A549 (cell line): Measurements from ENCODE around the gene MERTK. TPM values are rescaled to one million over a fixed set of nuclear protein-coding genes. Genes with fewer than 3 reads are reported as not detected.
A peak's percentile ranks its signal among the peaks of the same experiment; 100 is the strongest.

Experiments used
- ATAC-seq, 2 experiments: fragments of 200-7000 bp in 1 of 2; fragments of >200 bp in 1 of 2; cut with Nextera tagmentation in 1 of 2; cut with Tn5 transposase in 1 of 2; 3 replicates each; pipeline versions ENCODE4 v1.8.0 to v1.9.1; 2018 to 2020; ENCODE audit warnings: mild to moderate bottlenecking in 1 of 2, moderate library complexity in 1 of 2
- CTCF ChIA-PET: fragments of 300-600 bp; sonication (Branson Sonifier 250); formaldehyde crosslinking; extraction: SDS; loops from one replicate; lab custom pipeline; 2021; ENCODE audit warnings: antibody characterized with exemption, inconsistent platforms; lab: Yijun Ruan, JAX
- POLR2A ChIA-PET: fragments of 350-600 bp; formaldehyde crosslinking; extraction: SDS; loops from one replicate; lab custom pipeline; 2021; ENCODE audit warnings: antibody characterized with exemption, inconsistent platforms; lab: Yijun Ruan, JAX
- DNase-seq, 2 experiments: peaks; one replicate each; pipeline versions ENCODE4 v3.0.0 to v3.0.0-alpha.2; 2011 to 2016; ENCODE audit warnings: low read depth in 1 of 2, low spot score in 1 of 2
- FAIRE-seq: peaks from 2 replicates; lab custom pipeline; 2011; peaks lifted over from hg19 to GRCh38; lab: Jason Lieb, UNC
- H3K27ac ChIP-seq, 2 experiments: fragments of >200 bp; sonication (Bioruptor Twin); formaldehyde crosslinking; 3 replicates each; pipeline ENCODE4 v1.5.1; 2016 to 2017
- H3K4me1 ChIP-seq: fragments of >200 bp; sonication (Bioruptor Twin); formaldehyde crosslinking; 3 replicates; pipeline ENCODE4 v1.6.1; 2016
- H3K4me2 ChIP-seq: fragments of >200 bp; sonication (Bioruptor Twin); formaldehyde crosslinking; 3 replicates; pipeline ENCODE4 v1.6.1; 2016
- H3K4me3 ChIP-seq: fragments of >200 bp; sonication (Bioruptor Twin); formaldehyde crosslinking; 3 replicates; pipeline ENCODE4 v1.5.1; 2016
- H3K9me3 ChIP-seq: fragments of >200 bp; sonication (Bioruptor Twin); formaldehyde crosslinking; 3 replicates; pipeline ENCODE4 v1.6.1; 2016
- CEBPB ChIP-seq, 2 experiments: fragments of >200 bp in 1 of 2; sonication (Bioruptor Twin) in 1 of 2; formaldehyde crosslinking in 1 of 2; IDR thresholded peaks; 2 replicates each; pipeline ENCODE4 v1.6.1; 2012 to 2016
- CHD2 ChIP-seq: fragments of 150-350 bp; IDR thresholded peaks from 2 replicates; pipeline ENCODE4 v1.6.1; 2014; ENCODE audit warnings: low read length; ENCODE audit not compliant: partially characterized antibody
- EHF ChIP-seq: fragments of 250-450 bp; sonication (Bioruptor Pico); IDR thresholded peaks from 2 replicates; pipeline ENCODE4 v1.5.0; 2020; ENCODE audit warnings: mild to moderate bottlenecking
- EP300 ChIP-seq, 2 experiments: fragments of >200 bp; sonication (Bioruptor Twin); formaldehyde crosslinking; IDR thresholded peaks; 2 replicates in 1 of 2; 3 replicates in 1 of 2; pipeline ENCODE4 v1.6.1; 2016 to 2017
- ESRRA ChIP-seq: fragments of 150-350 bp; IDR thresholded peaks from 2 replicates; pipeline ENCODE4 v1.6.1; 2014; ENCODE audit warnings: mild to moderate bottlenecking, low read length, borderline replicate concordance
- GATA3 ChIP-seq: IDR thresholded peaks from 2 replicates; pipeline ENCODE4 v1.6.1; 2012; ENCODE audit warnings: borderline replicate concordance
- HEYL ChIP-seq: fragments of 250-450 bp; sonication (Bioruptor Pico); IDR thresholded peaks from 2 replicates; pipeline ENCODE4 v1.8.0; 2021; ENCODE audit warnings: mild to moderate bottlenecking, moderate library complexity
- HOXB13 ChIP-seq: fragments of 250-450 bp; sonication (Bioruptor Pico); IDR thresholded peaks from 2 replicates; pipeline ENCODE4 v1.5.0; 2020; ENCODE audit warnings: low read depth, mild to moderate bottlenecking, moderate library complexity
- JUNB ChIP-seq: fragments of >200 bp; sonication (Bioruptor Twin); formaldehyde crosslinking; IDR thresholded peaks from 2 replicates; pipeline ENCODE4 v1.6.1; 2016
- MAZ ChIP-seq: fragments of 150-350 bp; IDR thresholded peaks from 2 replicates; pipeline ENCODE4 v1.6.1; 2014; ENCODE audit warnings: antibody characterized with exemption, low read depth, low read length, borderline replicate concordance
- MYC ChIP-seq: IDR thresholded peaks from 2 replicates; pipeline ENCODE4 v1.6.1; 2012; ENCODE audit warnings: mild to moderate bottlenecking, inconsistent platforms, low read length, improper control_type of control experiment, borderline replicate concordance
- NFE2L2 ChIP-seq: fragments of 150-350 bp; conservative IDR thresholded peaks from 2 replicates; pipeline ENCODE4 v1.6.1; 2014; ENCODE audit warnings: low read length
- PHF8 ChIP-seq: fragments of 200-600 bp; sonication (generic); IDR thresholded peaks from 2 replicates; pipeline ENCODE4 v1.6.1; 2016; ENCODE audit warnings: low read depth, mild to moderate bottlenecking, antibody characterized with exemption, moderate library complexity, borderline replicate concordance
- POLR2A ChIP-seq: IDR thresholded peaks from 2 replicates; pipeline ENCODE4 v1.6.1; 2012; ENCODE audit warnings: mild to moderate bottlenecking, low read length
- RAD21 ChIP-seq, 2 experiments: fragments of >200 bp in 1 of 2; sonication (Bioruptor Twin) in 1 of 2; formaldehyde crosslinking in 1 of 2; IDR thresholded peaks in 1 of 2; conservative IDR thresholded peaks in 1 of 2; 2 replicates in 1 of 2; 3 replicates in 1 of 2; pipeline ENCODE4 v1.6.1; 2012 to 2018; ENCODE audit warnings: inconsistent platforms in 1 of 2
- RCOR1 ChIP-seq: fragments of 150-350 bp; IDR thresholded peaks from 2 replicates; pipeline ENCODE4 v1.6.1; 2014; ENCODE audit warnings: antibody characterized with exemption, low read length, low read depth
- RFX5 ChIP-seq: fragments of 450-650 bp; IDR thresholded peaks from 2 replicates; pipeline ENCODE4 v1.7.1; 2014; ENCODE audit warnings: antibody characterized with exemption, mild to moderate bottlenecking, moderate library complexity
- TFCP2L1 ChIP-seq: fragments of 250-450 bp; sonication (Bioruptor Pico); IDR thresholded peaks from 2 replicates; pipeline ENCODE4 v1.5.0; 2021; ENCODE audit warnings: mild to moderate bottlenecking
- ZC3H11A ChIP-seq: fragments of 450-650 bp; IDR thresholded peaks from 2 replicates; pipeline ENCODE4 v1.6.1; 2014; ENCODE audit warnings: antibody characterized with exemption, mild to moderate bottlenecking
- ZFP36 ChIP-seq: fragments of 450-650 bp; IDR thresholded peaks from 2 replicates; pipeline ENCODE4 v1.6.1; 2014; ENCODE audit warnings: borderline replicate concordance; ENCODE audit not compliant: partially characterized antibody
- ZNF302 ChIP-seq: fragments of 250-450 bp; sonication (Bioruptor Pico); IDR thresholded peaks from 2 replicates; pipeline ENCODE4 v1.9.0; 2021; ENCODE audit warnings: inconsistent platforms, mild to moderate bottlenecking, moderate library complexity
- WGBS: methylation state at CpG from one replicate; pipeline ENCODE4 v1.1.6; 2017; ENCODE audit errors: missing lambda C conversion rate; 5-methylcytosine and 5-hydroxymethylcytosine counted together
- polyA plus RNA-seq, 4 experiments: library from polyadenylated mRNA; depleted of rRNA in 3 of 4; stranded (reverse); fragments of >200 nt; fragmentation: RNase III in 1 of 4; extraction: RNeasy Plus Mini Kit Qiagen cat#74134 plus additional on column Dnase treatment in 1 of 4; gene quantifications; 2 replicates in 3 of 4; 3 replicates in 1 of 4; pipeline ENCODE4 v1.2.3, GENCODE V29; 2011 to 2017
- TF ChIP-seq, protein P1 (sequence below): fragments of 200-600 bp; sonication (generic); IDR thresholded peaks from 2 replicates; pipeline ENCODE4 v1.6.1; 2016; ENCODE audit warnings: antibody characterized with exemption, mild to moderate bottlenecking, moderate library complexity
- TF ChIP-seq, protein P2 (sequence below): fragments of 450-650 bp; IDR thresholded peaks from 2 replicates; pipeline ENCODE4 v1.6.1; 2014; ENCODE audit warnings: antibody characterized with exemption

The MERTK gene
- polyA plus RNA-seq, 2 of the 4 experiments (the other 2 are of a cell fraction): 1.4 to 4.0 TPM

DNA sequence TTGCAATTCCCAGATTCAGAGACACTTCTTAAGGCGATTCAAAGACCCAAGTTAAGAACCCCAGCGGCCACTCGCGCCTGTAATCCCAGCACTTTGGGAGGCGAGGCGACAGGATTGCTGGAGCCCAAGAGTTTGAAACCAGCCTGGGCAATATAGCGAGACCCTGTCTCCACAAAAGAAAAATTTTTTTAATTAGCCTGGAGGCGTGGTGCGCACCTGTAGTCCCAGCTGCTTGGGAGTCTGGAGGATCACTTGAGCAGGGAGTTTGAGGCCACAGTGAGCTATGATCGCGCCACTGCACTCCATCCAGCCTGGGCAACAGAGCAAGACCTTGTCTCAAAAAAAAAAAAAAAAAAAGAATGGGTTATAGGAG, 13.8 kb upstream of the MERTK start:
- FAIRE-seq: no peak
- TF ChIP-seq ESRRA (no peak), GATA3 (no peak), MYC (no peak), ZNF302 (CRISPR knock-in tag) (no peak), ZC3H11A (no peak), RCOR1 (no peak), HEYL (CRISPR knock-in tag) (no peak), TFCP2L1 (CRISPR knock-in tag) (no peak), NFE2L2 (no peak), RAD21 (conservative IDR thresholded peaks at IDR 0.05 in 1 of 2, IDR thresholded peaks at IDR 0.05 in 1 of 2) (no peak)
- TF ChIP-seq, protein P1, sequence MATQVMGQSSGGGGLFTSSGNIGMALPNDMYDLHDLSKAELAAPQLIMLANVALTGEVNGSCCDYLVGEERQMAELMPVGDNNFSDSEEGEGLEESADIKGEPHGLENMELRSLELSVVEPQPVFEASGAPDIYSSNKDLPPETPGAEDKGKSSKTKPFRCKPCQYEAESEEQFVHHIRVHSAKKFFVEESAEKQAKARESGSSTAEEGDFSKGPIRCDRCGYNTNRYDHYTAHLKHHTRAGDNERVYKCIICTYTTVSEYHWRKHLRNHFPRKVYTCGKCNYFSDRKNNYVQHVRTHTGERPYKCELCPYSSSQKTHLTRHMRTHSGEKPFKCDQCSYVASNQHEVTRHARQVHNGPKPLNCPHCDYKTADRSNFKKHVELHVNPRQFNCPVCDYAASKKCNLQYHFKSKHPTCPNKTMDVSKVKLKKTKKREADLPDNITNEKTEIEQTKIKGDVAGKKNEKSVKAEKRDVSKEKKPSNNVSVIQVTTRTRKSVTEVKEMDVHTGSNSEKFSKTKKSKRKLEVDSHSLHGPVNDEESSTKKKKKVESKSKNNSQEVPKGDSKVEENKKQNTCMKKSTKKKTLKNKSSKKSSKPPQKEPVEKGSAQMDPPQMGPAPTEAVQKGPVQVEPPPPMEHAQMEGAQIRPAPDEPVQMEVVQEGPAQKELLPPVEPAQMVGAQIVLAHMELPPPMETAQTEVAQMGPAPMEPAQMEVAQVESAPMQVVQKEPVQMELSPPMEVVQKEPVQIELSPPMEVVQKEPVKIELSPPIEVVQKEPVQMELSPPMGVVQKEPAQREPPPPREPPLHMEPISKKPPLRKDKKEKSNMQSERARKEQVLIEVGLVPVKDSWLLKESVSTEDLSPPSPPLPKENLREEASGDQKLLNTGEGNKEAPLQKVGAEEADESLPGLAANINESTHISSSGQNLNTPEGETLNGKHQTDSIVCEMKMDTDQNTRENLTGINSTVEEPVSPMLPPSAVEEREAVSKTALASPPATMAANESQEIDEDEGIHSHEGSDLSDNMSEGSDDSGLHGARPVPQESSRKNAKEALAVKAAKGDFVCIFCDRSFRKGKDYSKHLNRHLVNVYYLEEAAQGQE: no peak
- ChIA-PET POLR2A (interaction anchor here (1.1 to 1.4 kb wide), 2 partner anchors 9 to 170 kb away, joined by 3 read pairs; partner anchors contain the start of gene TMEM87B), CTCF (interaction anchor here (2.0 kb wide), 1 partner anchor 163 kb away, joined by 4 read pairs; no protein-coding TSS in a partner anchor)
- peak overlapping the region; percentile 90 to 95 for H3K27ac ChIP-seq
- peaks cover 10% of the 10 kb centered on the region; the same call in 2 of the 3 replicates for H3K4me1 ChIP-seq
- DNase-seq: no peak
- H3K4me3 ChIP-seq: peak overlapping the region; percentile 85
- H3K4me2 ChIP-seq: peak overlapping the region; percentile 83
- 6% methylated on average over 11 of the region's 11 CpGs for WGBS
- H3K9me3 ChIP-seq: no peaks in the 10 kb centered on the region
- ATAC-seq: peak; percentile 54 to 61

DNA sequence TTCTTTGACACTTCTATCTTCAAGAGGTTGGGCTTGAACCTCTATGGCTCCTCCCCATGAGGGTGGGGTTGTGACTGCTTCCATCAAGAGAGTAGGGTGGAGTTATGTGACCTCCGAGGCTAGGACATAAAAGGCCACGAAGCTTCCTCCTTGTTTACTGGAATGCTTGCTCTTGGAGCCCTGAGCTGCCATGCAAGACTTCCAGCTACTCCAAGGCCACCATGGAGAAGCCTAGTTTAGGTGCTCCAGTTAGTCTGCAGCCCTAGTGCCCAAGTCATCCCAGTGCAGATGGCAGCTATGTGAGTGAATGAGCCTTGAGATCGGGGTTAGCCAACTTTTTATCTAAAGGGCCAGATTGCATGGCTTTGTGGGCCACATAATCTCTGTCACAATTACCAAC, 2.4 kb upstream of the MERTK start:
- no peak for DNase-seq
- ChIA-PET CTCF (interaction anchor here (1.0 to 15.8 kb wide), 5 partner anchors 9 to 225 kb away, joined by 3 to 336 read pairs (median 5); partner anchors contain the start of gene TMEM87B), POLR2A (no interaction called here)
- Histone ChIP-seq H3K4me3 (no peak overlapping the region), H3K4me2 (no peak overlapping the region), H3K27ac (no peak overlapping the region), H3K4me1 (peaks cover 4% of the 10 kb centered on the region; the same call in 2 of the 3 replicates), H3K9me3 (no peaks in the 10 kb centered on the region)
- WGBS: 50% methylated on average over 3 of the region's 3 CpGs
- TF ChIP-seq EP300 (IDR thresholded peaks at IDR 0.05): no peak
- TF ChIP-seq HOXB13 (CRISPR knock-in tag): no peak
- TF ChIP-seq CEBPB (IDR thresholded peaks at IDR 0.05): no peak
- TF ChIP-seq RFX5: no peak
- no peak for TF ChIP-seq CHD2
- no peak for TF ChIP-seq TFCP2L1 (CRISPR knock-in tag)
- no peak for TF ChIP-seq MAZ
- TF ChIP-seq PHF8: no peak
- no peak for TF ChIP-seq ZFP36
- no peak for TF ChIP-seq EHF (CRISPR knock-in tag)
- TF ChIP-seq GATA3: no peak
- TF ChIP-seq JUNB: no peak
- no peak for TF ChIP-seq RAD21 (conservative IDR thresholded peaks at IDR 0.05 in 1 of 2, IDR thresholded peaks at IDR 0.05 in 1 of 2)
- TF ChIP-seq POLR2A: no peak
- TF ChIP-seq, protein P2, sequence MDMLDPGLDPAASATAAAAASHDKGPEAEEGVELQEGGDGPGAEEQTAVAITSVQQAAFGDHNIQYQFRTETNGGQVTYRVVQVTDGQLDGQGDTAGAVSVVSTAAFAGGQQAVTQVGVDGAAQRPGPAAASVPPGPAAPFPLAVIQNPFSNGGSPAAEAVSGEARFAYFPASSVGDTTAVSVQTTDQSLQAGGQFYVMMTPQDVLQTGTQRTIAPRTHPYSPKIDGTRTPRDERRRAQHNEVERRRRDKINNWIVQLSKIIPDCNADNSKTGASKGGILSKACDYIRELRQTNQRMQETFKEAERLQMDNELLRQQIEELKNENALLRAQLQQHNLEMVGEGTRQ: no peak
- no peak for ATAC-seq
- FAIRE-seq: no peak
